Measurements from ENCODE around the gene SRGAP3.
A peak's percentile ranks its signal among the peaks of the same experiment; 100 is the strongest.

The SRGAP3 gene

DNA sequence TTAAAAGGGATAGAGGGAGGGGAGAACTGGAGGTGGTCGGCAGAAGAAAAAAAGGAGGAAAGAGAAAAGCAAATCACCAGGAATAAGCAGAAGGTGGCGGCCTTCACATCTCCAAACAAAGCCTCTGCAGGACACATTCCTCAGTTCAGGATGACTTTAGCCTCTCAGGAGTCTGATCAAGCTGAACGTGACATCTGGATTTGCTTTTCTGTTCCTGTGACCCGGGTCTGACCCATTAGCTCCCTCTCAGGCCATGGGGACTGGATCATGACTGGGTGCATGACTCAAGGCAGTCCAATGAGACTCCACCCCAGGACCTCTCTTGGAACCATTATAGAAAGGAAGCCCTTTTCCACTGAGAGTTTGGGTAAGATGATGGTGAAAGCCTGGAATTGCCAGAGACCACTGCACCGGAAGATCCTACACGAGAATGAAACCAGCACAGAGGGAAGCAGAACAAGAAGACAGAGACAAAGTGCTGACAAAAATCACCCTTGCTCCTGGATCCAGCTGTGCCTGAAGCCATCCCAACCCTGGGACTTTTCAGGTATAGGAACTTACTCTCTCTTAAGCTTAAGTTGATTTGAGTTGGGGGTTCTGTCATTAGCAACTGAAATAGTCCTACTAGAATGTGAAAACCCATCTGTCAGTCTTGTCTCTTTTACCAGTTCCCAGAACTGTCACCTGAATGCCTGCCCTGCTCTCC, 240.7 kb downstream of the SRGAP3 start:
- no peak for DNase-seq

DNA sequence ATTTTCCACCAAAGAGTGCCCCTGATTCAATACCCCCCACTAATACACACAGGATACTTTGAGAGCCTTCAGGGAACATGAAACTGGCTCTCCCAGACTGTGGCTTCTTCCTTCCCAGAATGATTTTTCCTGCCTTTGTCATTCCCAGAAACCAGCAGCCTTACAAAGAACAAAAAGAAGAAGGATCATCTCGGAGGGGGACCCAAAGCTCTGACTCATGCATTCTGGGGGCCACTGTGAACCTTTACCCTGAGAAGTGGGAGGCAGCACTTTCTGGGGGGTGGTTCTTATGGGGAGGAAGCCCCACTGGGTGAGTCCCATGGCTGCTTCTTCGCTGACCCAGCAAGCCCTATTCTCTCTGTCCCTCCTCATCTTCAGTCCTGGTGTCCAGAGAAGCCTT, 241.5 kb downstream of the SRGAP3 start:
- no peak for DNase-seq

DNA sequence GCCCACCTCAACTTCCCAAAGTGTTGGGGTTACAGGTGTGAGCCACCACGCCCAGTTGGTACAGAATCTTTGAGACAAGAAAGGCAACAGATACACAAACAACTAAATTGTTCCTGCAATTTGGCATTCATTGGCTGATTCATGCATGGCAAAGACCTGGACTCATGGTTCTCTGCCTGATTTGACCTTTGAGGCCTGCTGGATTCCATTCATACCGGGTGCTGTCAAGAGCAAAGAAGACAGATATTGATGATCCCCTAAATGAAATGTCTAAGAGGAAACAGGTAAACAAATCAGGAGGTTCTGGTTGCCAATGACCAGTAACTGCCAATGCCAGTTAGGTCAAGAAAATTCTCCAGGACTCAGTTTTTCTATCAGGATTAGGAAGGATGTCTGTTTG, 242.2 kb downstream of the SRGAP3 start:
- no peak for DNase-seq

- no peak for DNase-seq
These were observed 249.4 kb downstream of the SRGAP3 start for GRCh38 chr3:9000041-9000440.

GRCh38 chr3:8997151-8997550, 252.3 kb downstream of the SRGAP3 start:
- DNase-seq: no peak

GRCh38 chr3:8996681-8997121, 252.7 kb downstream of the SRGAP3 start:
- DNase-seq: no peak

GRCh38 chr3:8996216-8996615, 253.2 kb downstream of the SRGAP3 start:
- no peak for DNase-seq

DNA sequence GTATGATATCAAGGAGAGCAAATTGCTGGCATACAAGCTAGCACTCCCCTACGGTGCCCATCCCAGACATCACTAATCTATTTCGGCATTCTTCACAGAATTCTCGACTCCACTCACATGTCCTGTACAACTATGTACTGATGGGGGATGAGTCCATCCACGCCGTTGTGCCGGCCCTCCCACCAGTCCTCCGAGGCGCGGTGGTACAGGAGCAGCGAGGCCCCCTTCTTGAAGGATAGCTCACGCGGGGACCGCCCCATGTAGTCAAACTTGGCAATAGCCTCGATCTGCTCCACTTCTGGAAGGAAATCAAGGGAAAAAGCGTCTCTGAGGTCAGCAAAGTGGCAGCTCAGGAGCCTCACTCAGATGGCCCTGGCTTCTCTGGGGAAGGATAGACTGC, 255.2 kb downstream of the SRGAP3 start:
- no peak for DNase-seq

DNA sequence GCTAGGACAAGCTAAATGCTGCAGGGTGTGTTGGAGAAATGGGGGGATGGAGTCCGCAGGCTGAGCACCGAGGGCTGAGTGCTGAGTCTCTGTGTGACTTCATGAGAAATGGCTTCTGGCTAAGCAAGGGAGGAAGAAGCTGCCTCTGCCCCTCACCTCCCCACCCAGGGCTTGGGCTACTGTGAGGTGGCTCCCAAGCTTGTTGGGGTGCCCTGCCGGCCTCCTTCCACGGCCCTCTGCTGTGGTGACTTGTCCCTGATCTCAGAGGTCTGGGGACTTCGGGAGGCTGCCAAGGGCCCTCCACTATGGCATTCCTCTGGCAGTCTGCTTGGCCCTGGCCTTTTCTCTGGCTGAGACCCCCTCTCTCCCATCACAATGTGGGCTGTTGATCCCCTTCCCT, 256.1 kb downstream of the SRGAP3 start:
- no peak for DNase-seq

DNA sequence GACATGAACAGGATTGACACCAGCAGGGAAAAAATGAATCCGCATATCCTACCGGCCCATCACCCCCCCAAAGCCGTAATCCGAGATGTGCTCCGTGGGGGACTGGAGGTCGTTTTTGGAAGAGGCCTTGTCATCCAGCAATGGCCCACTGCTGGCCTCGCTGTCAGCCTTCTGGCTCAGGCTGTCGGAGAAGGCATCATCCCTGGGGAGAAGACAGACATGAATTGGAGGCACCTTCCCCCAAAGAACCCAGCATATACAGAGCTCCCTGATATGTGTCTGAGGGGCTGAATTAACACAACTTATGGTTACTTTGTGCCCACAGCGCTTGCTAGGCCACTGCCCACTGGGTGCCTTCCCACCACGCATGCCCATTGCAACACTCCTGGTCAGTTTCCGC, 256.6 kb downstream of the SRGAP3 start:
- no peak for DNase-seq

- no peak for DNase-seq
These were observed 257.2 kb downstream of the SRGAP3 start for GRCh38 chr3:8992199-8992598.

DNA sequence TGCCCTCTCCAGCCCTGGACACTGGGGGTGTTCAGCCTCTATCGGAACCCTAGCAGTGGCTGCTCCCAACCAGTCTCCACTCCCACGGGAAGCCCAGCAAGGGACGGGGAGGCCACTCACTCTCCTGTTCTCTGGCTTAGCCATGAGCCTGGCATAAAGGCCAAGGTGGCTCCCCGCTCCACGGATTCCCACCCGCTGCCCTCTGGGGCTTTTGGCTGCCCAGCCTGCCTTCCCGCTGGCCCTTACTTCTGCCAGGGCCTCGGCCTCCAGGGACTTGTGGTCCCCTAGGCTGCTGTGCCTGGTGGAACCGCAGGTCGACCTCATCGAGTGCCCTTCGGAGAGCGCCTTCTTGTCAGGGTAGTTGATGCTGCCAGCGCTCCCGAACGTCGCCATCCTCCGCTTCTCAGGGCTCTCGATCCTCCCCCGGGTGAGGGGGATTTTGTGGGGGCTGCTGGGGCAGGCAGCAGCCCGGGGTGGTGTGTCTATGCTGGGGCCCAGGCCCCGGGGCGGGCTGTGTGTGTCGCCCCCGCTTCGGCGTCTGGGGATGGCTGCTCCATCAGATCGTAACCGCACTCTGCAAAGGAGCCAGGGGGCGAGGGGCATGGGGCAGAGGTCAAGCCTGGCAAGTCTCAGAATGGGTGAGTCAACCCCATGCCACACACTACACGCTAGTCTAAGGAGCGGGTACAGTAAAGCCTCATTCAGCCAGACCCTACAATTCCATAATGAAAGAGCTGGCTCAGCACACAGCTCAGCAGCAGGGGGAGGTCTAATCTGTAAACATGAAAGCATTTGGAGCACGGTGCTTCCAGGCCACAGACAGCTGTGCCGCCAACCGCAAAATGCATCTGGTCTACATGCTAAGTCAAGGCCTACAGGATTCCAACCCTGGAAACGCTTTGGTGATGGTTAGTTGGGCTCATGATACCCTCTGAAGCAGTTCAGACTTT, 258.9 kb downstream of the SRGAP3 start:
- DNase-seq: no peak

DNA sequence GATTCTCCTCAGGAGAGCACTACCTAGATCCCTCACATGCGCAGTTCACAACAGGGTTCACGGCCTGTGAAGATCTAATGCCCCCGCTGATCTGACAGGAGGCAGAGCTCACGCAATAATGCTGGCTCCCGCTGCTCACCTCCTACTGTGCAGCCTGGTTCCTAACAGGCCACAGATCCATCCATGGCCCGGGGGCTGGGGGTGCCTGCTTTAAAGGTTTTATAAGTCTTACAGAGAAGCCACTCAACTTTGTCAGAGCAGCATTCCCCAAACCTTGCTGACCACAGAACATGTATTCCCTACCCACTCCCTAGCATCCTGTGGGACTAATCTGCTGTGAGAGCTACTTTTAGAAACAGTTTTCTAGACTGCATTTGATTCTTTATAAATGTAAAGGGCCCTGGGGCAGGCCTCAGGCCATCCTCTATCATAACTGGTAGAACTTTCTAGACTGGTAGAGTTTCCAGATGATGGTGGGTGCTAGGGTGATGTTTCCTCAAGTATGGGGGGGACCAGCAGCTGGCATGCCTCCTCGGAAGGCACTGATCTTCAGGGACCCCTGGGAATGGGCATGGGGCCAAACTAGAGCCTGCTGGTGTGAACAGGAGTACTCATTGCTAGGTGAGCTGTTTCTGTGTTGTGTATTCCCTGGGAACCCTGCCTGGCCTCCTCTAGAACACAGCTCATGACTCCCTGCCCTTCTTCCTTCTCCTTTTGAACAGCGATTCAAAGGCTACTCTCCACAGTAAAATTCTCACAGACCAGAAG, 260.5 kb downstream of the SRGAP3 start:
- no peak for DNase-seq

DNA sequence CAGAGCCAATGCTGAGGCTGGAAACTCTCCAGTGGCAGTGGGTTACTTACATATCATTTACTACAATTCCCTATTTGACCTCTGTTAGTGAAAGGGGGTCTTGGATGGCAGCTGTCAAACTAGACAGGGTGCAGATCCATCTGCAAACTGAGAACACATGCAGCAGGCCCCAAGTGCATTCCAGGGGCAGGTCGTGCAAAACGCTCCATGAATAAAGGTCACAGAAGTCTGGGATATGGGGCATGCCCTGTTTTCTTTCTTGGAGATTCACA, 261.1 kb downstream of the SRGAP3 start:
- no peak for DNase-seq

GRCh38 chr3:8987645-8988383, 261.6 kb downstream of the SRGAP3 start:
- peak; percentile 54 for DNase-seq

DNA sequence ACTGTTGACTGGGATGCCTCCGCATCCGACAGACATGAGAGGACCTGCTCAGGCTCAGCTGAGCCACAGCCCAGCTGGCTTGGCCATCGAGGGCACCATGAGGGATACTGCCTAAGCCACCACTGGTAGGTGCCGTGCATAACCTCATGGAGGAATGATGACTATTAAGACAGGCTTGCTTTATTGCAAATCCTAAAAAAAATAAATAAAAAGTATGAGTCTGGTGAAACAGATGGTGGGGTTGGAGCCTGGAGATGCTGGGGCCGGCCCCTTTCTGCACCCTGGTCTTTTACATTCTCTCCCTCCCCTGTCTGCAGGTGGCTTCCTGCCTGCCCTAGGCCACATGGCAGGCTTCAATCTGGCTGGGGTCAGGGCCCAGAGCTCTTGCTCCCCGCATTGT, 262.2 kb downstream of the SRGAP3 start:
- no peak for DNase-seq

GRCh38 chr3:8986741-8987140, 262.7 kb downstream of the SRGAP3 start:
- DNase-seq: no peak

- DNase-seq: no peak
These were observed 263.6 kb downstream of the SRGAP3 start for GRCh38 chr3:8985876-8986275.

DNA sequence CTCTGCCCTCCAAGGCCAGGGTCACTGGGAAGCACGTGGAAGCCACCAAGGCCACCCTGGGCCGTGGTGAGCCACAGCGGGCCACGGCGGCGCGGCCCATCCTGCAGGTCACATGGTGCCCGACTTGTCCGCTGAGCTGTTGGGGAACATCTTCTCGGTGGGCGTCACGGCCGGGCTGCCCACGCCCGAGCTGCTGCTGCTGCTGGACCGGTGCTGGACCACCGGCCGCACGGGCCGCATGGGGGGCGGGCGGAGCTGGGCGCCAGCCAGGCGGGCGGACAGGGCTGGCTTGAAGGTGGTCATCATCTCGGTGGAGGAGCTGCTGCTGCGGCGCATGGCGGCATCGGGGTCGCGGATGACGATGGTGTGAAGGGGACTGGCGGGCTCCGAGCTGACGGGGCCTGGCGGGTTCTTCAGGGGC, 264.0 kb downstream of the SRGAP3 start:
- DNase-seq: no peak

- no peak for DNase-seq
These were observed 264.9 kb downstream of the SRGAP3 start for GRCh38 chr3:8984526-8984925.

DNA sequence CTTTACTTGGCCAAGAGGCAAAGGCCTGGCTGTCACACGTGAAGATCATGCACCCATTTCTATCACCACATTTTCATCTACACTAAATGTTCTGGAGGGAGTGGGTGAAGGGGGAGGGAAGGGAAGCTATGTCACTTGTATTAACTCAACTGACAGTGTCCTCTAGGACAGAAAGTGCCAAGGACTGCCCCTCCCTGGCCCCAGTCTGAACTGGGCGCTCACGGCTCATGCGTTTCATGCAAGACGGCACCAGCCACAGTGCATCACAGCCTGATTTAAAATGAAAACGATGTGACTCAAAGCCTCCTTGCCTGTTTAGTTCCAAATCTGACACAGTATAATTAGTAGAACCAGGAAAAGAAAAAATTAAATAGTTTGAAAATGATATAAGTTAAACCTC, 265.4 kb downstream of the SRGAP3 start:
- DNase-seq: no peak

- DNase-seq: no peak
These were observed 265.9 kb downstream of the SRGAP3 start for GRCh38 chr3:8983591-8983990.

- no peak for DNase-seq
These were observed 266.4 kb downstream of the SRGAP3 start for GRCh38 chr3:8983026-8983425.

Data from activated CD4-positive, alpha-beta T cell treated with anti-CD3 and anti-CD28 coated beads, Interleukin-2, amount 50 U/mL, for 1 hour (primary cell).